MM.1S (cell line): Measurements from ENCODE around the gene C17orf107.

Experiments used
- DNase-seq: peaks from one replicate; pipeline ENCODE4 v3.0.0-alpha.2; 2015
- H2AFZ ChIP-seq: fragments of 300-600 bp; sonication (generic); 2 replicates; pipeline ENCODE4 v1.6.0; 2016; ENCODE audit warnings: antibody characterized with exemption, low read length
- H3F3A ChIP-seq: fragments of 300-600 bp; sonication (generic); 2 replicates; pipeline ENCODE4 v1.6.1; 2016; ENCODE audit warnings: mild to moderate bottlenecking, antibody characterized with exemption, low read length, moderate library complexity, mixed read lengths; ENCODE audit not compliant: insufficient read depth
- H3K27ac ChIP-seq: fragments of 300-600 bp; sonication (generic); 2 replicates; pipeline ENCODE4 v1.5.1; 2016; ENCODE audit warnings: mild to moderate bottlenecking, low read length
- H3K27me3 ChIP-seq: fragments of 300-600 bp; sonication (generic); replicated peaks from 2 replicates; pipeline ENCODE4 v1.6.0; 2016; ENCODE audit warnings: low read length; ENCODE audit not compliant: insufficient read depth
- H3K36me3 ChIP-seq: fragments of 300-600 bp; sonication (generic); replicated peaks from 2 replicates; pipeline ENCODE4 v1.6.1; 2016; ENCODE audit warnings: mild to moderate bottlenecking, low read length, mixed read lengths; ENCODE audit not compliant: insufficient read depth
- H3K4me1 ChIP-seq: fragments of 300-600 bp; sonication (generic); 2 replicates; pipeline ENCODE4 v1.6.1; 2016; ENCODE audit warnings: low read length, mixed read lengths
- H3K4me2 ChIP-seq: fragments of 300-600 bp; sonication (generic); 2 replicates; pipeline ENCODE4 v1.6.0; 2016; ENCODE audit warnings: low read depth, low read length
- H3K4me3 ChIP-seq: fragments of 300-600 bp; sonication (generic); 2 replicates; pipeline ENCODE4 v1.5.1; 2016; ENCODE audit warnings: low read length, mixed read lengths
- H3K79me2 ChIP-seq: fragments of 300-600 bp; sonication (generic); 2 replicates; pipeline ENCODE4 v1.6.1; 2016; ENCODE audit warnings: mixed run types, low read length, mixed read lengths
- H3K9ac ChIP-seq: fragments of 300-600 bp; sonication (generic); 2 replicates; pipeline ENCODE4 v1.6.1; 2016; ENCODE audit warnings: low read length, mixed read lengths
- H3K9me2 ChIP-seq: fragments of 300-600 bp; sonication (generic); replicated peaks from 2 replicates; pipeline ENCODE4 v1.6.1; 2016; ENCODE audit warnings: mild to moderate bottlenecking, low read length, mixed read lengths; ENCODE audit not compliant: insufficient read depth
- H3K9me3 ChIP-seq: fragments of 300-600 bp; sonication (generic); replicated peaks from 2 replicates; pipeline ENCODE4 v1.6.1; 2016; ENCODE audit warnings: mild to moderate bottlenecking, low read length, mixed read lengths; ENCODE audit not compliant: insufficient read depth
- H4K20me1 ChIP-seq: fragments of 300-600 bp; sonication (generic); 2 replicates; pipeline ENCODE4 v1.6.1; 2016; ENCODE audit warnings: mild to moderate bottlenecking, low read length, moderate library complexity, mixed read lengths; ENCODE audit not compliant: insufficient read depth
- EZH2 ChIP-seq: fragments of 300-600 bp; sonication (generic); optimal IDR thresholded peaks from 2 replicates; pipeline ENCODE3; 2017; ENCODE audit warnings: low read depth, mild to moderate bottlenecking, antibody characterized with exemption, low read length, mixed read lengths
- EZH2phosphoT487 ChIP-seq: fragments of 300-600 bp; sonication (generic); IDR thresholded peaks from 2 replicates; pipeline ENCODE4 v1.6.1; 2018; ENCODE audit warnings: antibody characterized with exemption, low read length
- TF ChIP-seq, protein P1 (sequence below): fragments of 300-600 bp; sonication (generic); IDR thresholded peaks from 2 replicates; pipeline ENCODE4 v1.5.1; 2016; ENCODE audit warnings: antibody characterized with exemption, low read length, mixed read lengths

The C17orf107 gene

DNA sequence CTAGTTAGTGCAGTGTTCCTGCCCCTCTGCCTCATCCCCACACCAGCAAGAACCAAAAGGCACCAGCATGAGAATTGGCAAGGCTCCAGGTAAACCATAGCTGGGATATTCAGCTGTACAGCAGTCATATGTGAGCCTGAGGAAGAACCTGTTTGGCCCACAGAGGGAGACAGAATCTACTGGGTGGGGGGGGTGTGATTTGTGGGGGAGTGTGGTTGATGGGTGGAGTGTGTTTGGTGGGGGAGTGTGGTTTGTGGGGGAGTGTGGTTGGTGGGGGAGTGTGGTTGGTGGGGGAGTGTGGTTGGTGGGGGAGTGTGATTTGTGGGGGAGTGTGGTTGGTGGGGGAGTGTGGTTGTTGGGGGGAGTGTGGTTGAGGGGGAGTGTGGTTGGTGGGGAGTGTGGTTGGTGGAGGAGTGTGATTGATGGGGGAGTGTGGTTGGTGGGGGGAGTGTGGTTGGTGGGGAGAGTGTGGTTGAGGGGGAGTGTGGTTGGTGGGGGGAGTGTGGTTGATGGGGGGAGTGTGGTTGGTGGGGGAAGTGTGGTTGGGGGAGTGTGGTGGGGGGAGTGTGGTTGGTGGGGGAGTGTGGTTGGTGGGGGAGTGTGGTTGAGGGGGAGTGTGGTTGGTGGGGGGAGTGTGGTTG, 46.6 kb upstream of the C17orf107 start:
- DNase-seq, result no peak
- Histone ChIP-seq H3K4me3 (no peak overlapping the region), H3K4me2 (no peak overlapping the region), H2AFZ (no peak overlapping the region), H4K20me1 (no peaks in the 10 kb centered on the region), H3K36me3 (no peaks in the 10 kb centered on the region), H3F3A (no peaks in the 10 kb centered on the region), H3K4me1 (no peaks in the 10 kb centered on the region), H3K9me3 (no peaks in the 10 kb centered on the region), H3K27me3 (no peaks in the 10 kb centered on the region), H3K9ac (no peak overlapping the region), H3K27ac (no peak overlapping the region), H3K79me2 (peaks cover 38% of the 10 kb centered on the region), H3K9me2 (no peaks in the 10 kb centered on the region)
- TF ChIP-seq EZH2phosphoT487 (no peak), EZH2 (no peak)
- TF ChIP-seq, protein P1, sequence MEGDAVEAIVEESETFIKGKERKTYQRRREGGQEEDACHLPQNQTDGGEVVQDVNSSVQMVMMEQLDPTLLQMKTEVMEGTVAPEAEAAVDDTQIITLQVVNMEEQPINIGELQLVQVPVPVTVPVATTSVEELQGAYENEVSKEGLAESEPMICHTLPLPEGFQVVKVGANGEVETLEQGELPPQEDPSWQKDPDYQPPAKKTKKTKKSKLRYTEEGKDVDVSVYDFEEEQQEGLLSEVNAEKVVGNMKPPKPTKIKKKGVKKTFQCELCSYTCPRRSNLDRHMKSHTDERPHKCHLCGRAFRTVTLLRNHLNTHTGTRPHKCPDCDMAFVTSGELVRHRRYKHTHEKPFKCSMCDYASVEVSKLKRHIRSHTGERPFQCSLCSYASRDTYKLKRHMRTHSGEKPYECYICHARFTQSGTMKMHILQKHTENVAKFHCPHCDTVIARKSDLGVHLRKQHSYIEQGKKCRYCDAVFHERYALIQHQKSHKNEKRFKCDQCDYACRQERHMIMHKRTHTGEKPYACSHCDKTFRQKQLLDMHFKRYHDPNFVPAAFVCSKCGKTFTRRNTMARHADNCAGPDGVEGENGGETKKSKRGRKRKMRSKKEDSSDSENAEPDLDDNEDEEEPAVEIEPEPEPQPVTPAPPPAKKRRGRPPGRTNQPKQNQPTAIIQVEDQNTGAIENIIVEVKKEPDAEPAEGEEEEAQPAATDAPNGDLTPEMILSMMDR, result no peak

DNA sequence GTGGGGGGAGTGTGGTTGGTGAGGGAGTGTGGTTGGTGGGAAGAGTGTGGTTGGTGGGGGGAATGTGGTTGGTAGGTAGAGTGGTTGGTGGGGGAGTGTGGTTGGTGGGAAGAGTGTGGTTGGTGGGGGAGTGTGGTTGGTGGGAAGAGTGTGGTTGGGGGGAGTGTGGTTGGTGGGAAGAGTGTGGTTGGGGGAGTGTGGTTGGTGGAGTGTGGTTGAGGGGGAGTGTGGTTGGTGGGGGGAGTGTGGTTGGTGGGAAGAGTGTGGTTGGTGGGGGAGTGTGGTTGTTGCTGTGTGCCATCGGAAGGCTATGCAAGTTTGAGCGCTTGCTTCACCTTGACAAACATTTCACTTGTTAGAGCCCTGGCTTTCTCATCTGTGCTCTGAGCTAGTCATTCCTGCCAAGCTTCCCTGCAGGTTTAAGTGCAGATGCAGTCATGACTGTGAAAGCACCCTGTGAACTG, 46.1 kb upstream of the C17orf107 start:
- no peaks in the 10 kb centered on the region for H3K36me3 ChIP-seq
- no peaks in the 10 kb centered on the region for H3K9me2 ChIP-seq
- H3K27me3 ChIP-seq, result no peaks in the 10 kb centered on the region
- H3K27ac ChIP-seq, result no peak overlapping the region
- no peak overlapping the region for H3K4me2 ChIP-seq
- no peaks in the 10 kb centered on the region for H3F3A ChIP-seq
- no peak for DNase-seq
- no peak overlapping the region for H2AFZ ChIP-seq
- H3K4me1 ChIP-seq, result no peaks in the 10 kb centered on the region
- peaks cover 38% of the 10 kb centered on the region for H3K79me2 ChIP-seq
- no peak overlapping the region for H3K4me3 ChIP-seq
- H3K9me3 ChIP-seq, result no peaks in the 10 kb centered on the region
- TF ChIP-seq, protein P1, result no peak
- H4K20me1 ChIP-seq, result no peaks in the 10 kb centered on the region
- H3K9ac ChIP-seq, result no peak overlapping the region

DNA sequence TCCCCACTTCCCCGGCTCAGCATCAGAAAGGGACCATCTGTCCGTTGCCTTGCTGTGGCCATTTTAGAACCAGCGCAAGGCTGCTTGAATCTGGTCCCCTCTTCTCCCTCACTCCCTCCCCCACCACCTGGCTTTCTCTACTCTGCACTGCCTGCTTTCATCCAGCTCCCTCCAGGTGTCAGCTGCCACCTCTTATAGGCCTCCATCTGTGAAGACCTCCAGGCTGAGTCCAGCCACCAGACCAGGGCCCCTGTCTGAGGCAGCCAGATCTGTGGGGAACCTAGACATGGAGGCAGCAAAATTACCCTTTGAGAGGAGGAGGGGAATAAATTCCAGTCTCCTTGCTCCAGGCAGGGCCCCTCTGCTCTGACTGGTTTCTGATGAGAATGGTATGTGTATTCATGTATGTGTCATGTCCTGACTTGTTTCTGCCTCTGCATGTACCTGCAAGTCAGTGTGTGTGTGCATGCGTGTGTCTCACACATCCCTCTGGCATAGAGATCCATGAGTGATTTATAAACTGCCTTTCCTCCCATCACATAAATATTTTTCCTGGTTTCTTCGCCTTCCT, 45.1 kb upstream of the C17orf107 start:
- H3K9me2 ChIP-seq, result no peaks in the 10 kb centered on the region
- TF ChIP-seq, protein P1, result no peak
- TF ChIP-seq EZH2, result no peak
- H3K27ac ChIP-seq, result no peak overlapping the region
- H3K9ac ChIP-seq, result no peak overlapping the region
- no peaks in the 10 kb centered on the region for H3K27me3 ChIP-seq
- no peaks in the 10 kb centered on the region for H3F3A ChIP-seq
- H3K4me3 ChIP-seq, result no peak overlapping the region
- no peak overlapping the region for H2AFZ ChIP-seq
- H3K9me3 ChIP-seq, result no peaks in the 10 kb centered on the region
- DNase-seq, result no peak
- no peaks in the 10 kb centered on the region for H3K4me1 ChIP-seq
- H3K79me2 ChIP-seq, result peaks cover 31% of the 10 kb centered on the region
- no peaks in the 10 kb centered on the region for H3K36me3 ChIP-seq
- H4K20me1 ChIP-seq, result no peaks in the 10 kb centered on the region
- no peak overlapping the region for H3K4me2 ChIP-seq
